ENCODE measurements around the gene CALCOCO1. TPM values are rescaled to one million over a fixed set of nuclear protein-coding genes. Genes with fewer than 3 reads are reported as not detected.

CALCOCO1 gene
- total and polyA plus RNA-seq, 10 of the 15 experiments (the other 5 are each of a cell fraction or from before 2014, with no cell fraction given) = 2.8 to 55.9 (median 13.7) TPM

DNA sequence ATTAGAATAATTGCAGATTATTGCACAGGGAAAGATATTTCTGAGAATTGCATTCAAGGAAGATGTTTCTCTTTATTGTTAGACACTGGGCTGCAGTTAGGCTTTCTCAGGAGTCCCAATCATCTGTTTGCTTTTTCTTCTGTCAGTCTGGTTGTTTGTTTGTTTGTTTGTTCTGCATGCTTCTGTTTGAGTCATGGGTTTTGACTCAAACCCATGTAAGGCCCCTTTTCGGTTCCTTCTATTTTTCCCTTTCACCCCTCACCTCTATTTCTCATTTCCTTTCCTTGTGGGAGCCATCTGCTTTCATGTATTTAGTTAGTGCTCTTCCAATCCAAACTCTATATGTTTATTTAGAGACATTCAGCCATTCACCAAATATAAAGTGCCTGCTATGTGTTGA, 49.6 kb upstream of the CALCOCO1 start:
- H3K36me3 ChIP-seq (ENCODE audit: control insufficient read depth in 2 of 2, insufficient read depth in 2 of 2, low read length in 1 of 2) = no peaks in the 10 kb centered on the region
- no peak for FAIRE-seq
- 0% methylated on average over 1 of the region's 1 CpG for WGBS (ENCODE audit: insufficient coverage, insufficient replicate concordance, low lambda C conversion rate, missing lambda C conversion rate)
- no peaks in the 10 kb centered on the region for H3K9me3 ChIP-seq (replicated peaks; ENCODE audit: control insufficient read depth, insufficient read depth, low read length)
- CTCF ChIA-PET = interaction anchor here (0.6 to 1.3 kb wide), 3 partner anchors 11 to 18 kb away, joined by 3 to 5 read pairs (median 3); no protein-coding TSS in a partner anchor
- no peak for DNase-seq (ENCODE audit: low read depth, low spot score)
- no peak overlapping the region for H2AFZ ChIP-seq (ENCODE audit: control insufficient read depth, low read depth, low read length)
- no peaks in the 10 kb centered on the region for H3K79me2 ChIP-seq (ENCODE audit: control insufficient read depth, insufficient read depth, low read length)
- in situ Hi-C loops (cut with MboI) (no loop called here), intact Hi-C loops (cut with micrococcal nuclease; ENCODE audit: unreplicated experiment) (no loop called here)
- no peak for ATAC-seq
- H3K27me3 ChIP-seq (replicated peaks in 1 of 2; ENCODE audit: control insufficient read depth in 2 of 2, insufficient read depth in 2 of 2, low read length in 1 of 2) = no peaks in the 10 kb centered on the region; a peak in 1 of 4 replicates
- H3K27ac ChIP-seq (ENCODE audit: control insufficient read depth, insufficient read depth) = no peak overlapping the region
- no peak overlapping the region for H3K4me3 ChIP-seq
- POLR2A ChIA-PET = no interaction called here
- H3K4me1 ChIP-seq (ENCODE audit: control insufficient read depth, insufficient read depth, low read length) = no peaks in the 10 kb centered on the region
- SMC1A ChIA-PET (ENCODE audit: uncharacterized antibody, unreplicated experiment) = no interaction called here
- BruUV-seq (replicated peaks) = no TSS peak
- RAD21 ChIA-PET (ENCODE audit: unreplicated experiment) = no interaction called here
- H4K20me1 ChIP-seq (ENCODE audit: control insufficient read depth, insufficient read depth) = no peaks in the 10 kb centered on the region
- no peak overlapping the region for H3K9ac ChIP-seq (ENCODE audit: control insufficient read depth, insufficient read depth, low read length)
- no peak overlapping the region for H3K4me2 ChIP-seq (ENCODE audit: control insufficient read depth, insufficient read depth)
- TF ChIP-seq MEF2A (IDR thresholded peaks at IDR 0.05; ENCODE audit: insufficient read depth, low read depth, low read length) (no peak), SIX5 (IDR thresholded peaks at IDR 0.05; ENCODE audit: low read depth, low read length, severe bottlenecking) (no peak), IRF3 (IDR thresholded peaks at IDR 0.05) (no peak), ZSCAN29 (IDR thresholded peaks at IDR 0.05) (no peak), ETV6 (conservative IDR thresholded peaks at IDR 0.05 in 1 of 2, IDR thresholded peaks at IDR 0.05 in 1 of 2; ENCODE audit: borderline replicate concordance in 1 of 2, low read depth in 1 of 2) (no peak), CHD4 (IDR thresholded peaks at IDR 0.05) (no peak), EZH2 (IDR thresholded peaks at IDR 0.05; ENCODE audit: borderline replicate concordance, control insufficient read depth, low read depth, low read length) (no peak), HDGF (IDR thresholded peaks at IDR 0.05) (no peak), BMI1 (IDR thresholded peaks at IDR 0.05; ENCODE audit: borderline replicate concordance) (no peak), JUND (IDR thresholded peaks at IDR 0.05; ENCODE audit: low read depth, low read length) (no peak), POLR2AphosphoS2 (IDR thresholded peaks at IDR 0.05; ENCODE audit: low read depth, low read length) (no peak), CREM (IDR thresholded peaks at IDR 0.05; ENCODE audit: low read depth) (no peak), ATF3 (IDR thresholded peaks at IDR 0.05; ENCODE audit: borderline replicate concordance, extremely low read depth, low read depth, low read length) (no peak), BHLHE40 (IDR thresholded peaks at IDR 0.05; ENCODE audit: borderline replicate concordance in 1 of 2, low read depth in 2 of 2, low read length in 1 of 2) (no peak)
- TF ChIP-seq, protein P1, sequence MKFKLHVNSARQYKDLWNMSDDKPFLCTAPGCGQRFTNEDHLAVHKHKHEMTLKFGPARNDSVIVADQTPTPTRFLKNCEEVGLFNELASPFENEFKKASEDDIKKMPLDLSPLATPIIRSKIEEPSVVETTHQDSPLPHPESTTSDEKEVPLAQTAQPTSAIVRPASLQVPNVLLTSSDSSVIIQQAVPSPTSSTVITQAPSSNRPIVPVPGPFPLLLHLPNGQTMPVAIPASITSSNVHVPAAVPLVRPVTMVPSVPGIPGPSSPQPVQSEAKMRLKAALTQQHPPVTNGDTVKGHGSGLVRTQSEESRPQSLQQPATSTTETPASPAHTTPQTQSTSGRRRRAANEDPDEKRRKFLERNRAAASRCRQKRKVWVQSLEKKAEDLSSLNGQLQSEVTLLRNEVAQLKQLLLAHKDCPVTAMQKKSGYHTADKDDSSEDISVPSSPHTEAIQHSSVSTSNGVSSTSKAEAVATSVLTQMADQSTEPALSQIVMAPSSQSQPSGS (IDR thresholded peaks at IDR 0.05; ENCODE audit: low read length) = no peak
- TF ChIP-seq, protein P2, sequence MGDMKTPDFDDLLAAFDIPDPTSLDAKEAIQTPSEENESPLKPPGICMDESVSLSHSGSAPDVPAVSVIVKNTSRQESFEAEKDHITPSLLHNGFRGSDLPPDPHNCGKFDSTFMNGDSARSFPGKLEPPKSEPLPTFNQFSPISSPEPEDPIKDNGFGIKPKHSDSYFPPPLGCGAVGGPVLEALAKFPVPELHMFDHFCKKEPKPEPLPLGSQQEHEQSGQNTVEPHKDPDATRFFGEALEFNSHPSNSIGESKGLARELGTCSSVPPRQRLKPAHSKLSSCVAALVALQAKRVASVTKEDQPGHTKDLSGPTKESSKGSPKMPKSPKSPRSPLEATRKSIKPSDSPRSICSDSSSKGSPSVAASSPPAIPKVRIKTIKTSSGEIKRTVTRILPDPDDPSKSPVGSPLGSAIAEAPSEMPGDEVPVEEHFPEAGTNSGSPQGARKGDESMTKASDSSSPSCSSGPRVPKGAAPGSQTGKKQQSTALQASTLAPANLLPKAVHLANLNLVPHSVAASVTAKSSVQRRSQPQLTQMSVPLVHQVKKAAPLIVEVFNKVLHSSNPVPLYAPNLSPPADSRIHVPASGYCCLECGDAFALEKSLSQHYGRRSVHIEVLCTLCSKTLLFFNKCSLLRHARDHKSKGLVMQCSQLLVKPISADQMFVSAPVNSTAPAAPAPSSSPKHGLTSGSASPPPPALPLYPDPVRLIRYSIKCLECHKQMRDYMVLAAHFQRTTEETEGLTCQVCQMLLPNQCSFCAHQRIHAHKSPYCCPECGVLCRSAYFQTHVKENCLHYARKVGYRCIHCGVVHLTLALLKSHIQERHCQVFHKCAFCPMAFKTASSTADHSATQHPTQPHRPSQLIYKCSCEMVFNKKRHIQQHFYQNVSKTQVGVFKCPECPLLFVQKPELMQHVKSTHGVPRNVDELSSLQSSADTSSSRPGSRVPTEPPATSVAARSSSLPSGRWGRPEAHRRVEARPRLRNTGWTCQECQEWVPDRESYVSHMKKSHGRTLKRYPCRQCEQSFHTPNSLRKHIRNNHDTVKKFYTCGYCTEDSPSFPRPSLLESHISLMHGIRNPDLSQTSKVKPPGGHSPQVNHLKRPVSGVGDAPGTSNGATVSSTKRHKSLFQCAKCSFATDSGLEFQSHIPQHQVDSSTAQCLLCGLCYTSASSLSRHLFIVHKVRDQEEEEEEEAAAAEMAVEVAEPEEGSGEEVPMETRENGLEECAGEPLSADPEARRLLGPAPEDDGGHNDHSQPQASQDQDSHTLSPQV (IDR thresholded peaks at IDR 0.05) = no peak

Data from GM12878 (cell line).